ENCODE measurements around the gene MTNR1A.

Gene MTNR1A

GRCh38 chr4:186500721-186501304 is 54.6 kb downstream of the MTNR1A start:
- Histone ChIP-seq H3K36me3 (ENCODE audit: control insufficient read depth in 1 of 2, insufficient read depth in 2 of 2, low read length in 2 of 2) (no peaks in the 10 kb centered on the region), H3K27me3 (ENCODE audit: insufficient read depth, low read length) (no peaks in the 10 kb centered on the region), H4K12ac (ENCODE audit: low read depth, low read length) (no peak overlapping the region), H3K79me1 (ENCODE audit: low read length) (no peaks in the 10 kb centered on the region), H3K27ac (ENCODE audit: low read depth, low read length) (no peak overlapping the region), H2BK12ac (ENCODE audit: low read length) (no peak overlapping the region), H3K9me3 (ENCODE audit: insufficient read depth, low read depth, low read length) (peaks cover 4% of the 10 kb centered on the region), H3K4me2 (ENCODE audit: low read length) (no peak overlapping the region), H3K23ac (ENCODE audit: low read length) (no peak overlapping the region), H3K9ac (ENCODE audit: low read length) (no peak overlapping the region), H3K79me2 (ENCODE audit: control insufficient read depth, insufficient read depth, low read length, poor library complexity) (no peaks in the 10 kb centered on the region), H4K8ac (ENCODE audit: low read depth, low read length) (no peak overlapping the region), H2AK5ac (ENCODE audit: low read length) (no peak overlapping the region), H4K91ac (ENCODE audit: low read depth, low read length) (no peak overlapping the region), H2AFZ (ENCODE audit: insufficient read depth, low read length, poor library complexity) (no peak overlapping the region), H3K18ac (ENCODE audit: low read length) (no peak overlapping the region), H3K4me3 (ENCODE audit: low read depth, low read length) (no peak overlapping the region), H2BK120ac (ENCODE audit: insufficient read depth, low read length, poor library complexity) (no peak overlapping the region), H3K4me1 (ENCODE audit: control insufficient read depth in 1 of 2, insufficient read depth in 2 of 2, low read length in 2 of 2) (no peaks in the 10 kb centered on the region), H3K4ac (ENCODE audit: low read depth, low read length) (no peak overlapping the region), H3K14ac (ENCODE audit: low read length) (no peak overlapping the region), H2BK5ac (ENCODE audit: low read depth, low read length, poor library complexity) (no peak overlapping the region)
- WGBS (ENCODE audit: extremely low coverage, insufficient coverage, insufficient read length), result no CpG with 5 or more reads among the region's 39 CpGs
- DNase-seq, result peak; percentile 29 to 46

GRCh38 chr4:186499467-186499866 is 55.9 kb downstream of the MTNR1A start:
- Histone ChIP-seq H2BK5ac (ENCODE audit: low read depth, low read length, poor library complexity) (no peak overlapping the region), H3K4me2 (ENCODE audit: low read length) (no peak overlapping the region), H4K12ac (ENCODE audit: low read depth, low read length) (no peak overlapping the region), H3K27ac (ENCODE audit: low read depth, low read length) (no peak overlapping the region), H3K23ac (ENCODE audit: low read length) (no peak overlapping the region), H2AK5ac (ENCODE audit: low read length) (no peak overlapping the region), H2BK12ac (ENCODE audit: low read length) (no peak overlapping the region), H3K4me1 (ENCODE audit: control insufficient read depth in 1 of 2, insufficient read depth in 2 of 2, low read length in 2 of 2) (no peaks in the 10 kb centered on the region), H2BK120ac (ENCODE audit: insufficient read depth, low read length, poor library complexity) (no peak overlapping the region), H3K9ac (ENCODE audit: low read length) (no peak overlapping the region), H3K4ac (ENCODE audit: low read depth, low read length) (no peak overlapping the region), H2AFZ (ENCODE audit: insufficient read depth, low read length, poor library complexity) (no peak overlapping the region), H3K27me3 (ENCODE audit: insufficient read depth, low read length) (no peaks in the 10 kb centered on the region), H3K79me2 (ENCODE audit: control insufficient read depth, insufficient read depth, low read length, poor library complexity) (no peaks in the 10 kb centered on the region), H3K36me3 (ENCODE audit: control insufficient read depth in 1 of 2, insufficient read depth in 2 of 2, low read length in 2 of 2) (no peaks in the 10 kb centered on the region), H3K14ac (ENCODE audit: low read length) (no peak overlapping the region), H3K9me3 (ENCODE audit: insufficient read depth, low read depth, low read length) (peaks cover 6% of the 10 kb centered on the region), H3K18ac (ENCODE audit: low read length) (no peak overlapping the region), H3K79me1 (ENCODE audit: low read length) (no peaks in the 10 kb centered on the region), H4K91ac (ENCODE audit: low read depth, low read length) (no peak overlapping the region), H3K4me3 (ENCODE audit: low read depth, low read length) (no peak overlapping the region), H4K8ac (ENCODE audit: low read depth, low read length) (no peak overlapping the region)
- DNase-seq, result no peak
- no CpG with 5 or more reads among the region's 4 CpGs for WGBS (ENCODE audit: extremely low coverage, insufficient coverage, insufficient read length)

- Histone ChIP-seq H2BK5ac (ENCODE audit: low read depth, low read length, poor library complexity) (no peak overlapping the region), H2BK12ac (ENCODE audit: low read length) (no peak overlapping the region), H4K12ac (ENCODE audit: low read depth, low read length) (no peak overlapping the region), H2AK5ac (ENCODE audit: low read length) (no peak overlapping the region), H3K4me3 (ENCODE audit: low read depth, low read length) (no peak overlapping the region), H2AFZ (ENCODE audit: insufficient read depth, low read length, poor library complexity) (no peak overlapping the region), H3K9me3 (ENCODE audit: insufficient read depth, low read depth, low read length) (peaks cover 12% of the 10 kb centered on the region), H4K91ac (ENCODE audit: low read depth, low read length) (no peak overlapping the region), H3K79me1 (ENCODE audit: low read length) (no peaks in the 10 kb centered on the region), H3K27me3 (ENCODE audit: insufficient read depth, low read length) (no peaks in the 10 kb centered on the region), H3K9ac (ENCODE audit: low read length) (no peak overlapping the region), H2BK120ac (ENCODE audit: insufficient read depth, low read length, poor library complexity) (no peak overlapping the region), H3K36me3 (ENCODE audit: control insufficient read depth in 1 of 2, insufficient read depth in 2 of 2, low read length in 2 of 2) (peaks cover 0 to 2% of the 10 kb centered on the region in 2 experiments), H3K23ac (ENCODE audit: low read length) (no peak overlapping the region), H3K79me2 (ENCODE audit: control insufficient read depth, insufficient read depth, low read length, poor library complexity) (no peaks in the 10 kb centered on the region), H3K4me1 (ENCODE audit: control insufficient read depth in 1 of 2, insufficient read depth in 2 of 2, low read length in 2 of 2) (no peaks in the 10 kb centered on the region), H3K18ac (ENCODE audit: low read length) (no peak overlapping the region), H3K4me2 (ENCODE audit: low read length) (no peak overlapping the region), H4K8ac (ENCODE audit: low read depth, low read length) (no peak overlapping the region), H3K4ac (ENCODE audit: low read depth, low read length) (no peak overlapping the region), H3K14ac (ENCODE audit: low read length) (no peak overlapping the region), H3K27ac (ENCODE audit: low read depth, low read length) (no peak overlapping the region)
- WGBS (ENCODE audit: extremely low coverage, insufficient coverage, insufficient read length), result no CpG with 5 or more reads among the region's 8 CpGs
- no peak for DNase-seq
These were observed 58.3 kb downstream of the MTNR1A start for GRCh38 chr4:186497043-186497442.

GRCh38 chr4:186494496-186494895 is 60.9 kb downstream of the MTNR1A start:
- Histone ChIP-seq H4K91ac (ENCODE audit: low read depth, low read length) (no peak overlapping the region), H3K4me2 (ENCODE audit: low read length) (no peak overlapping the region), H3K18ac (ENCODE audit: low read length) (no peak overlapping the region), H2BK5ac (ENCODE audit: low read depth, low read length, poor library complexity) (no peak overlapping the region), H3K9me3 (ENCODE audit: insufficient read depth, low read depth, low read length) (peaks cover 21% of the 10 kb centered on the region), H3K4me3 (ENCODE audit: low read depth, low read length) (no peak overlapping the region), H4K8ac (ENCODE audit: low read depth, low read length) (no peak overlapping the region), H2BK12ac (ENCODE audit: low read length) (no peak overlapping the region), H3K27me3 (ENCODE audit: insufficient read depth, low read length) (no peaks in the 10 kb centered on the region), H3K14ac (ENCODE audit: low read length) (no peak overlapping the region), H3K36me3 (ENCODE audit: control insufficient read depth in 1 of 2, insufficient read depth in 2 of 2, low read length in 2 of 2) (peaks cover 0 to 2% of the 10 kb centered on the region in 2 experiments), H3K4me1 (ENCODE audit: control insufficient read depth in 1 of 2, insufficient read depth in 2 of 2, low read length in 2 of 2) (no peaks in the 10 kb centered on the region), H3K4ac (ENCODE audit: low read depth, low read length) (no peak overlapping the region), H3K79me2 (ENCODE audit: control insufficient read depth, insufficient read depth, low read length, poor library complexity) (no peaks in the 10 kb centered on the region), H3K23ac (ENCODE audit: low read length) (no peak overlapping the region), H2AK5ac (ENCODE audit: low read length) (no peak overlapping the region), H2AFZ (ENCODE audit: insufficient read depth, low read length, poor library complexity) (no peak overlapping the region), H3K79me1 (ENCODE audit: low read length) (no peaks in the 10 kb centered on the region), H4K12ac (ENCODE audit: low read depth, low read length) (no peak overlapping the region), H2BK120ac (ENCODE audit: insufficient read depth, low read length, poor library complexity) (no peak overlapping the region), H3K9ac (ENCODE audit: low read length) (no peak overlapping the region), H3K27ac (ENCODE audit: low read depth, low read length) (no peak overlapping the region)
- no peak for DNase-seq
- WGBS (ENCODE audit: extremely low coverage, insufficient coverage, insufficient read length), result no CpG with 5 or more reads among the region's 1 CpG

All from trophoblast cell (in vitro differentiated cells and primary cell).